ENCODE data around the gene C17orf100. TPM values are rescaled to one million over a fixed set of nuclear protein-coding genes. Genes with fewer than 3 reads are reported as not detected.
A peak's percentile ranks its signal among the peaks of the same experiment; 100 is the strongest.
"Not testable (repeated sequence)": the region's sequence is repeated elsewhere in the genome, so short reads cannot be mapped to it uniquely, and the experiment has no call there.

C17orf100 gene
- total and polyA plus RNA-seq, 3 experiments from 2014 or later = 2.0 to 4.7 (median 2.1) TPM

DNA sequence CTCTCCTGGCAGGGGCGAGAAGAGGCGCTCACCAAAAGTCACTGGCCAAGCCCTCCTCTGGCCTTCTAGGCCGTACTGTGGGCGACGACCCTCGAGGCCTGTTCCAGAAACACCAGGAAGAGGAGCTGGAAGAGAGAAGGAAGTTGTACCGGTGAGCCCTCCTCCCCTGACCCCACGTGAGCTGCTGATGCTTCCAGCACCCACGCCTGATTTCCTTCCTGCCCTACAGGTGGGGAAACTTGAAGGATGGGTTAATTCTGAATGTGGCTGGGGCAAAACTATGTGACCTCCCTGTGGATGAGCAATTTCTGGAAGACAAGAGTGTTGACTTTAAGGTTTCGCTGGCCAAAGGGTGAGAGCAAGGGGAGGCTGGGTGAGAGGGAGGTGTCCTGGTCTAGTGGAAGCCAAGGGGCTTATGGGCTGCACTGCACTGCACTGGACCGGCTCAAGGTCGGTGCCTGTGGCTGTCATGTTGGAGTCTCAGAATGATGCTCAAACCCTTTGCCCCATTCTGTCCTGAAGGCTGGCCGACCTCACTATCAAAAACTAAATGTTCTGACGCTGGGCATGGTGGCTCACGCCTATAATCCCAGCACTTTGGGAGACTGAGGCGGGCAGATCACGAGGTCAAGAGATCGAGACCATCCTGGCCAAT is 6.2 kb downstream of the C17orf100 start:
- Histone ChIP-seq H3K4me3 (ENCODE audit: low read length) (peak overlapping the region; percentile 69), H3K27me3 (ENCODE audit: insufficient read depth, low read length, poor library complexity, severe bottlenecking) (no peaks in the 10 kb centered on the region), H3K27ac (ENCODE audit: low read depth, low read length) (peak overlapping the region; percentile 24), H3K36me3 (ENCODE audit: insufficient read depth, low read length) (no peaks in the 10 kb centered on the region), H3K9me3 (ENCODE audit: low read length) (no peaks in the 10 kb centered on the region), H3K4me1 (ENCODE audit: insufficient read depth, low read length) (peaks cover 13% of the 10 kb centered on the region)
- CTCF ChIA-PET = no interaction called here
- POLR2A ChIA-PET = no interaction called here
- H3K27ac Mint-ChIP-seq = peak overlapping the region in 7 of 8 donors; percentile 22 to 93 (median 86)
- DNase-seq = no peak
- peak overlapping the region; percentile 82 to 93 (median 90) for H3K4me3 Mint-ChIP-seq
- H3K4me1 Mint-ChIP-seq = peaks cover 30 to 61% (median 40%) of the 10 kb centered on the region in 3 donors
- peaks cover 3 to 5% of the 10 kb centered on the region in 2 donors for H3K27me3 Mint-ChIP-seq
- H3K36me3 Mint-ChIP-seq = peaks cover 0 to 17% (median 4%) of the 10 kb centered on the region in 3 donors
- no peaks in the 10 kb centered on the region for H3K9me3 Mint-ChIP-seq

DNA sequence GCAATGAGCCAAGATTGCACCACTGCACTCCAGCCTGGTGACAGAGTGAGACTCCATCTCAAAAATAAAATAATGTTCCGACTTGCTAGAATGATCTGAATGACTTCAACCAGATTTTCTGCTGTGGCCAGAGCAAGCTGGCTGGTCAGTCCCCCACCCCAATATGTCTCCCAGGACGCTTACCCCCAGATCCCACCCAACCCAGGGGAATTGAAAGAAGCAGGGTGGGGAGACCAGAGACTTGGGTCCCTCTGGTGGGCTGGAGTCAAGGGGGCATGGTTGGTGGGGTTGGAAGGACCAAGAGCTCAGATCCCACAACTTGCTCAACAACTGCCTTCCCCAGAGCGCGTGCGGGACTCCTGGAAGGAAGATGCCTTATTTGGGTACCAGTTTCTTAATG is 6.8 kb downstream of the C17orf100 start:
- H3K27me3 ChIP-seq (ENCODE audit: insufficient read depth, low read length, poor library complexity, severe bottlenecking); H3K27me3 Mint-ChIP-seq; CTCF ChIA-PET; H3K27ac ChIP-seq (ENCODE audit: low read depth, low read length); H3K4me3 ChIP-seq (ENCODE audit: low read length); H3K9me3 Mint-ChIP-seq; DNase-seq; POLR2A ChIA-PET; H3K36me3 ChIP-seq (ENCODE audit: insufficient read depth, low read length); H3K9me3 ChIP-seq (ENCODE audit: low read length): not testable (repeated sequence)
- H3K4me1 Mint-ChIP-seq = peaks cover 27 to 54% (median 33%) of the 10 kb centered on the region in 3 donors
- H3K4me1 ChIP-seq (ENCODE audit: insufficient read depth, low read length) = peaks cover 11% of the 10 kb centered on the region
- peaks cover 0 to 17% (median 4%) of the 10 kb centered on the region in 3 donors for H3K36me3 Mint-ChIP-seq
- peak overlapping the region in 2 of 8 donors; percentile 78 to 90 for H3K27ac Mint-ChIP-seq
- peak overlapping the region in 5 of 7 donors; percentile 28 to 93 (median 89) for H3K4me3 Mint-ChIP-seq

DNA sequence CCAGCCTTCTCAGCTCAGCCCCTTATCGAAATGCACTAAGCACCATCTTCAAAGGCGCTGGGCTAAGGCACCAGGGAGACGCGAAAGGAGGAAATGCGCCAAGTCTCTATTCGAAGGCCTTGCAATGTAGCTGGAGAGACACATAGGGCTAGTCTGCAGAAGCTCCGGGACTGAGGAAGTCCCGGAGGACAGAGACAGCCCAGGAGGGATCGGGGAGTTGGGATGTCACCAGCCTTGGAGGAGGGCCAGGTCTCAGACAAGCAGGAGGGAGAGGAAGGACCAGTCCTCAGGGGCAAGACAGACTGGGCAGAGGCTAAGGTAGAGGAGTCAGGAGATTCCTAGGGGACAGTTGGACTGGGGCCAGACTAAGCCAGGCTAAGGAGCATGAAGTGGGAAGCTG is 8.5 kb downstream of the C17orf100 start:
- no peak overlapping the region for H3K27ac ChIP-seq (ENCODE audit: low read depth, low read length)
- no peaks in the 10 kb centered on the region for H3K27me3 ChIP-seq (ENCODE audit: insufficient read depth, low read length, poor library complexity, severe bottlenecking)
- CTCF ChIA-PET = no interaction called here
- peaks cover 10% of the 10 kb centered on the region for H3K4me1 ChIP-seq (ENCODE audit: insufficient read depth, low read length)
- H3K9me3 Mint-ChIP-seq = no peaks in the 10 kb centered on the region
- peak overlapping the region in 3 of 7 donors; percentile 41 to 63 (median 46) for H3K4me3 Mint-ChIP-seq
- H3K36me3 ChIP-seq (ENCODE audit: insufficient read depth, low read length) = no peaks in the 10 kb centered on the region
- peaks cover 21 to 42% (median 24%) of the 10 kb centered on the region in 3 donors for H3K4me1 Mint-ChIP-seq
- DNase-seq = no peak
- peaks cover 0 to 5% of the 10 kb centered on the region in 2 donors for H3K27me3 Mint-ChIP-seq
- no peak overlapping the region for H3K4me3 ChIP-seq (ENCODE audit: low read length)
- H3K9me3 ChIP-seq (ENCODE audit: low read length) = no peaks in the 10 kb centered on the region
- peaks cover 0 to 17% (median 3%) of the 10 kb centered on the region in 3 donors for H3K36me3 Mint-ChIP-seq
- H3K27ac Mint-ChIP-seq = peak overlapping the region in 1 of 8 donors; percentile 80
- POLR2A ChIA-PET = no interaction called here

DNA sequence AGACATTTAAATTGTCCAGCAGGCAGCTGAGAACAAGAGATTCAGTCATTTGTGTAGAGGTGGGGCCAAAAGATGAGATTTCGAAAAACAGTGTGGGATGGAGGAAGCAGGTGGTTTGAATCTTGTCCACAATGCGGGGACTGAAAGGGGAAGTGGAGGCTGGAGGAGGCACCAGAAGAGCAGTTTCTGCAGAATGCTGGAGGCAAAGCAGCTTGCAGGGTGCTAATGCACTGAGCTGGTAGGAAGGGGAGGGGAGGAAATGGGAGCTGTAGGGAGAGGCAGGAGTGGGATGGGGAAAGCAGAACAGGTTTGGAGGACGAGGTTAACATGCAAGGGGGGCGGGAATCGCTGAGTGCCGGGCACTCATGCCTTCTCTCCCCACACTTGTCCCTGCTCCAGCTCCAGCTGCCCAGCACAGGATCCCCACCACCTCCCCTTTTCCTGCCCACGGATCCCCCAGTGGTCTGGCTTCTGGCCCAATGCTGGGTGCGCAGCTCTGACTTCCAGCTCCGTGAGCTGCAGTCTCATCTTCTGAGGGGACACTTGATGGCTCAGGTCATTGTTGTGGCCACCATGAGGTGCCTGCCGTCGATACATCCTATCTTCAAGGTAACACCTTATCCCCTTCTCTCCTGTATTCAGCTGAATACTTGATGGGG is 9.4 kb downstream of the C17orf100 start:
- Mint-ChIP-seq H3K4me1 (peaks cover 15 to 36% (median 19%) of the 10 kb centered on the region in 3 donors), H3K27ac (peak overlapping the region in 5 of 8 donors; percentile 5 to 48 (median 27)), H3K27me3 (no peaks in the 10 kb centered on the region), H3K9me3 (no peaks in the 10 kb centered on the region), H3K4me3 (peak overlapping the region in 2 of 7 donors; percentile 1 to 61), H3K36me3 (peaks cover 0 to 17% (median 3%) of the 10 kb centered on the region in 3 donors)
- ChIA-PET POLR2A (no interaction called here), CTCF (no interaction called here)
- Histone ChIP-seq H3K4me3 (ENCODE audit: low read length) (no peak overlapping the region), H3K27me3 (ENCODE audit: insufficient read depth, low read length, poor library complexity, severe bottlenecking) (no peaks in the 10 kb centered on the region), H3K4me1 (ENCODE audit: insufficient read depth, low read length) (peaks cover 6% of the 10 kb centered on the region), H3K9me3 (ENCODE audit: low read length) (no peaks in the 10 kb centered on the region), H3K27ac (ENCODE audit: low read depth, low read length) (no peak overlapping the region), H3K36me3 (ENCODE audit: insufficient read depth, low read length) (no peaks in the 10 kb centered on the region)
- DNase-seq = no peak

DNA sequence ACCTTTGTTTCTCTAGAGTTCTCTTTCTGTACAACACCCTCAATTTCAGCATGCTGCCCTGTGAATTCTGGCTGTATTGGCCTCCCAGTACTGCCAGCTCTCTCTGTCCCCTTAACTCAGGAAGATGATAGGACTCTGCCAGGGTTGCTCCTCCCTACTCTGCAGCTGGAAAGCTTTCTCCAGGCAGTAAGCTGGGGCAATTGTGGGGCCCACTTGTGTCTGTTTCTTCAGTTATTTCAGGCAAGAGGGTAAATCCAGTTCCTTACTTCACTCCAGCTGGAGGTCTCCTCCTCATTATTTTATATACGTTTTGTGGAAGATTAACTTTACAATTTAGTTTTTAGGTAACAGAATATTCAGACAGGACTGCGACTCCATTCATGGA is 9.9 kb downstream of the C17orf100 start:
- Histone ChIP-seq H3K27me3 (ENCODE audit: insufficient read depth, low read length, poor library complexity, severe bottlenecking) (no peaks in the 10 kb centered on the region), H3K4me1 (ENCODE audit: insufficient read depth, low read length) (peaks cover 6% of the 10 kb centered on the region), H3K9me3 (ENCODE audit: low read length) (no peaks in the 10 kb centered on the region), H3K36me3 (ENCODE audit: insufficient read depth, low read length) (no peaks in the 10 kb centered on the region), H3K27ac (ENCODE audit: low read depth, low read length) (no peak overlapping the region), H3K4me3 (ENCODE audit: low read length) (no peak overlapping the region)
- peaks cover 16 to 35% (median 19%) of the 10 kb centered on the region in 3 donors for H3K4me1 Mint-ChIP-seq
- H3K27ac Mint-ChIP-seq = peak overlapping the region in 1 of 8 donors; percentile 48
- ChIA-PET CTCF (no interaction called here), POLR2A (no interaction called here)
- H3K9me3 Mint-ChIP-seq = no peaks in the 10 kb centered on the region
- peak overlapping the region in 1 of 7 donors; percentile 61 for H3K4me3 Mint-ChIP-seq
- no peaks in the 10 kb centered on the region for H3K27me3 Mint-ChIP-seq
- H3K36me3 Mint-ChIP-seq = peaks cover 0 to 17% (median 3%) of the 10 kb centered on the region in 3 donors
- no peak for DNase-seq

DNA sequence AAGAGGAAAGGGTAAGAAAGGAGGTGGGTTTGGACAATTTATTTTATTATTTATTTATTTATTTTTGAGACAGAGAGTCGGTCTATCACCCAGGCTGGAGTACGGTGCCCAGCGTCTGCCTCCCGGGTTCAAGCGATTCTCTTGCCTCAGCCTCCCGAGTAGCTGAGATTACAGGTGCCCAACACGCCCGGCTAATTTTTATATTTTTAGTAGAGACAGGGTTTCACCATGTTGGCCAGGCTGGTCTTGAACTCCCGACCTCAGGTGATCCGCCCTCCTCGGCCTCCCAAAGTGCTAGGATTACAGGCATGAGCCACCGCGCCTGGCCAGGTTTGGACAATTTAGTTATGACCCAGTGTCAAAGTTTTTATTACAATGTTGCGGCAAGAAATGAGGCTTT is 11.6 kb downstream of the C17orf100 start:
- H3K36me3 Mint-ChIP-seq = peaks cover 0 to 10% (median 3%) of the 10 kb centered on the region in 3 donors
- H3K9me3 Mint-ChIP-seq; H3K4me1 ChIP-seq (ENCODE audit: insufficient read depth, low read length); POLR2A ChIA-PET; H3K4me3 Mint-ChIP-seq; H3K36me3 ChIP-seq (ENCODE audit: insufficient read depth, low read length); H3K27ac ChIP-seq (ENCODE audit: low read depth, low read length); H3K27me3 Mint-ChIP-seq; DNase-seq; H3K27ac Mint-ChIP-seq; H3K4me3 ChIP-seq (ENCODE audit: low read length); H3K9me3 ChIP-seq (ENCODE audit: low read length); CTCF ChIA-PET; H3K27me3 ChIP-seq (ENCODE audit: insufficient read depth, low read length, poor library complexity, severe bottlenecking): not testable (repeated sequence)
- peaks cover 9 to 23% (median 17%) of the 10 kb centered on the region in 3 donors for H3K4me1 Mint-ChIP-seq

DNA sequence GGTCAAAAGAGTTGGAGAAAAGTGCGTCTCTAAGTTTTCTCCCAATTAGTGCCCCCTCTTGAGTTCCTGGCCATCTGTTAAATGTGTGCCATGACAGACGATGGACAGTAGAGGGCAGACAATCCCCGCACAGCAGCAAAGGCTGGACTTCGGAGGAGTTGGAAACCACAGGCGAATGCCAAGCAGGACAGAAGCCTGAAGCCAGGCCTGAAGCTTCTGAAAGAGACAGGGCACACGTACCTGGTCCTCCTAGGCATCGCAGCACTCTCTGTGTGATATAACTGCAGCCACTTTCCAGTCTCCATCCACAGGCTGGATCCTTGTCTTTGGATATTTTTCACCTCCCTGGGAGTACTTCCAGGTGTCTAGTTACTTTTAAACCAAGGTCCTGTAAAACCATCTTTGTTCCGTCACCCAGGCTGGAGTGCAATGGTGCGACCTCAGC is 14.5 kb downstream of the C17orf100 start:
- Mint-ChIP-seq H3K27me3 (no peaks in the 10 kb centered on the region), H3K4me3 (no peak overlapping the region), H3K36me3 (peaks cover 0 to 10% (median 2%) of the 10 kb centered on the region in 3 donors), H3K9me3 (no peaks in the 10 kb centered on the region), H3K27ac (no peak overlapping the region), H3K4me1 (peaks cover 7 to 11% (median 8%) of the 10 kb centered on the region in 3 donors)
- DNase-seq = peak in 1 of 5 donors; percentile 31
- H3K4me3 ChIP-seq (ENCODE audit: low read length) = no peak overlapping the region
- ChIA-PET CTCF (interaction anchor here (0.8 to 1.7 kb wide), 5 partner anchors 11 to 178 kb away, joined by 3 to 4 read pairs (median 3); no protein-coding TSS in a partner anchor), POLR2A (no interaction called here)
- no peak overlapping the region for H3K27ac ChIP-seq (ENCODE audit: low read depth, low read length)
- no peaks in the 10 kb centered on the region for H3K9me3 ChIP-seq (ENCODE audit: low read length)
- no peaks in the 10 kb centered on the region for H3K36me3 ChIP-seq (ENCODE audit: insufficient read depth, low read length)
- H3K4me1 ChIP-seq (ENCODE audit: insufficient read depth, low read length) = no peaks in the 10 kb centered on the region
- H3K27me3 ChIP-seq (ENCODE audit: insufficient read depth, low read length, poor library complexity, severe bottlenecking) = no peaks in the 10 kb centered on the region

DNA sequence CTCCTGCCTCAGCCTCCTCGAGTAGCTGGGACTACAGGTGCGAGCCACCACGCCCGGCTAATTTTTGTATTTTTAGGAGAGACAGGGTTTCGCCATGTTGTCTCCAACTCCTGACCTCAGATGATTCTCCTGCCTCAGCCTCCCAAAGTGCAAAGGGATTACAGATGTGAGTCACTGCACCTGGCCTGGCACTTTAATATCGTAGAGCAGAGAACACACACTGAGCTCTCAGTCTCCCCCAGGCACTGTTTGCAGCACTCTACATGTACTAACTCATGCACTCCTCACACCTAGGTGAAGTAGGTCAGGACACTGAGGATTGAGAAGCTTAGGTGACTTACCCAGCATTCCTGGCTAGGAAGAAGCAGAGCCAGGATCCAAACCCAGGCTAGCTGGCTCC is 15.0 kb downstream of the C17orf100 start:
- H3K36me3 Mint-ChIP-seq = peaks cover 0 to 7% (median 2%) of the 10 kb centered on the region in 3 donors
- Histone ChIP-seq H3K27ac (ENCODE audit: low read depth, low read length) (no peak overlapping the region), H3K36me3 (ENCODE audit: insufficient read depth, low read length) (no peaks in the 10 kb centered on the region), H3K9me3 (ENCODE audit: low read length) (no peaks in the 10 kb centered on the region), H3K27me3 (ENCODE audit: insufficient read depth, low read length, poor library complexity, severe bottlenecking) (no peaks in the 10 kb centered on the region), H3K4me1 (ENCODE audit: insufficient read depth, low read length) (no peaks in the 10 kb centered on the region), H3K4me3 (ENCODE audit: low read length) (no peak overlapping the region)
- ChIA-PET CTCF (interaction anchor here (0.8 to 1.8 kb wide), 7 partner anchors 11 to 177 kb away, joined by 3 to 8 read pairs (median 4); no protein-coding TSS in a partner anchor), POLR2A (no interaction called here)
- no peaks in the 10 kb centered on the region for H3K27me3 Mint-ChIP-seq
- DNase-seq = no peak
- no peaks in the 10 kb centered on the region for H3K9me3 Mint-ChIP-seq
- peaks cover 7 to 8% (median 7%) of the 10 kb centered on the region in 3 donors for H3K4me1 Mint-ChIP-seq
- no peak overlapping the region for H3K27ac Mint-ChIP-seq
- no peak overlapping the region for H3K4me3 Mint-ChIP-seq

Data from CD8-positive, alpha-beta memory T cell (primary cell).